ENCODE results near the gene PRR5L. TPM values are rescaled to one million over a fixed set of nuclear protein-coding genes. Genes with fewer than 3 reads are reported as not detected.

PRR5L gene
- total and polyA plus RNA-seq, 4 donors = 28.4 to 30.6 (median 29.7) TPM

GRCh38 chr11:36361472-36361871 lies 65.4 kb downstream of the PRR5L start:
- no CpG with 5 or more reads among the region's 1 CpG for WGBS (ENCODE audit: insufficient coverage)
- H3K4me1 ChIP-seq (ENCODE audit: control insufficient read depth, insufficient read depth, low read length) = peaks cover 8% of the 10 kb centered on the region
- no peaks in the 10 kb centered on the region for H3K9me3 ChIP-seq (ENCODE audit: control insufficient read depth, insufficient read depth, low read length)
- peak overlapping the region; percentile 2 for H3K27ac ChIP-seq (ENCODE audit: low read depth, low read length)
- H3K4me3 ChIP-seq (ENCODE audit: low read depth, low read length) = no peak overlapping the region
- no peaks in the 10 kb centered on the region for H3K27me3 ChIP-seq (ENCODE audit: control insufficient read depth, insufficient read depth, low read length)
- no peaks in the 10 kb centered on the region for H3K36me3 ChIP-seq (ENCODE audit: control insufficient read depth, insufficient read depth, low read length)
- DNase-seq (ENCODE audit: low read depth in 4 of 6, low spot score in 6 of 6) = no peak

GRCh38 chr11:36361901-36362391 lies 65.9 kb downstream of the PRR5L start:
- H3K27me3 ChIP-seq (ENCODE audit: control insufficient read depth, insufficient read depth, low read length) = no peaks in the 10 kb centered on the region
- 41% methylated on average over 6 of the region's 11 CpGs for WGBS (ENCODE audit: insufficient coverage)
- H3K4me3 ChIP-seq (ENCODE audit: low read depth, low read length) = peak overlapping the region; percentile 5
- DNase-seq (ENCODE audit: low read depth in 4 of 6, low spot score in 6 of 6) = peak in 1 of 6 donors; percentile 52
- peaks cover 8% of the 10 kb centered on the region for H3K4me1 ChIP-seq (ENCODE audit: control insufficient read depth, insufficient read depth, low read length)
- H3K36me3 ChIP-seq (ENCODE audit: control insufficient read depth, insufficient read depth, low read length) = no peaks in the 10 kb centered on the region
- H3K9me3 ChIP-seq (ENCODE audit: control insufficient read depth, insufficient read depth, low read length) = no peaks in the 10 kb centered on the region
- H3K27ac ChIP-seq (ENCODE audit: low read depth, low read length) = peak overlapping the region; percentile 2

- H3K4me1 ChIP-seq (ENCODE audit: control insufficient read depth, insufficient read depth, low read length) = peaks cover 8% of the 10 kb centered on the region
- H3K9me3 ChIP-seq (ENCODE audit: control insufficient read depth, insufficient read depth, low read length) = no peaks in the 10 kb centered on the region
- no peak for DNase-seq (ENCODE audit: low read depth in 4 of 6, low spot score in 6 of 6)
- H3K4me3 ChIP-seq (ENCODE audit: low read depth, low read length) = no peak overlapping the region
- H3K27ac ChIP-seq (ENCODE audit: low read depth, low read length) = no peak overlapping the region
- H3K36me3 ChIP-seq (ENCODE audit: control insufficient read depth, insufficient read depth, low read length) = no peaks in the 10 kb centered on the region
- 76% methylated on average over 3 of the region's 4 CpGs for WGBS (ENCODE audit: insufficient coverage)
- no peaks in the 10 kb centered on the region for H3K27me3 ChIP-seq (ENCODE audit: control insufficient read depth, insufficient read depth, low read length)
These were observed 66.8 kb downstream of the PRR5L start for GRCh38 chr11:36362902-36363301.

- Histone ChIP-seq H3K4me1 (ENCODE audit: control insufficient read depth, insufficient read depth, low read length) (peaks cover 8% of the 10 kb centered on the region), H3K36me3 (ENCODE audit: control insufficient read depth, insufficient read depth, low read length) (no peaks in the 10 kb centered on the region), H3K4me3 (ENCODE audit: low read depth, low read length) (no peak overlapping the region), H3K27ac (ENCODE audit: low read depth, low read length) (no peak overlapping the region), H3K27me3 (ENCODE audit: control insufficient read depth, insufficient read depth, low read length) (no peaks in the 10 kb centered on the region), H3K9me3 (ENCODE audit: control insufficient read depth, insufficient read depth, low read length) (no peaks in the 10 kb centered on the region)
- WGBS (ENCODE audit: insufficient coverage) = 39% methylated on average over 3 of the region's 5 CpGs
- no peak for DNase-seq (ENCODE audit: low read depth in 4 of 6, low spot score in 6 of 6)
These were observed 67.5 kb downstream of the PRR5L start for GRCh38 chr11:36363361-36364268.

- Histone ChIP-seq H3K4me1 (ENCODE audit: control insufficient read depth, insufficient read depth, low read length) (peaks cover 8% of the 10 kb centered on the region), H3K27ac (ENCODE audit: low read depth, low read length) (no peak overlapping the region), H3K9me3 (ENCODE audit: control insufficient read depth, insufficient read depth, low read length) (no peaks in the 10 kb centered on the region), H3K27me3 (ENCODE audit: control insufficient read depth, insufficient read depth, low read length) (no peaks in the 10 kb centered on the region), H3K4me3 (ENCODE audit: low read depth, low read length) (no peak overlapping the region), H3K36me3 (ENCODE audit: control insufficient read depth, insufficient read depth, low read length) (no peaks in the 10 kb centered on the region)
- peak in 1 of 6 donors; percentile 82 for DNase-seq (ENCODE audit: low read depth in 4 of 6, low spot score in 6 of 6)
- no CpG with 5 or more reads among the region's 10 CpGs for WGBS (ENCODE audit: insufficient coverage)
These were observed 68.7 kb downstream of the PRR5L start for GRCh38 chr11:36364551-36365325.

- no peaks in the 10 kb centered on the region for H3K27me3 ChIP-seq (ENCODE audit: control insufficient read depth, insufficient read depth, low read length)
- no peaks in the 10 kb centered on the region for H3K9me3 ChIP-seq (ENCODE audit: control insufficient read depth, insufficient read depth, low read length)
- no peaks in the 10 kb centered on the region for H3K36me3 ChIP-seq (ENCODE audit: control insufficient read depth, insufficient read depth, low read length)
- H3K4me1 ChIP-seq (ENCODE audit: control insufficient read depth, insufficient read depth, low read length) = peaks cover 8% of the 10 kb centered on the region
- no peak overlapping the region for H3K27ac ChIP-seq (ENCODE audit: low read depth, low read length)
- no peak overlapping the region for H3K4me3 ChIP-seq (ENCODE audit: low read depth, low read length)
- DNase-seq (ENCODE audit: low read depth in 4 of 6, low spot score in 6 of 6) = no peak
These were observed 69.8 kb downstream of the PRR5L start for GRCh38 chr11:36365907-36366306.

- Histone ChIP-seq H3K9me3 (ENCODE audit: control insufficient read depth, insufficient read depth, low read length) (no peaks in the 10 kb centered on the region), H3K4me1 (ENCODE audit: control insufficient read depth, insufficient read depth, low read length) (peaks cover 3% of the 10 kb centered on the region), H3K27me3 (ENCODE audit: control insufficient read depth, insufficient read depth, low read length) (no peaks in the 10 kb centered on the region), H3K4me3 (ENCODE audit: low read depth, low read length) (no peak overlapping the region), H3K27ac (ENCODE audit: low read depth, low read length) (no peak overlapping the region), H3K36me3 (ENCODE audit: control insufficient read depth, insufficient read depth, low read length) (no peaks in the 10 kb centered on the region)
- 82% methylated on average over 6 of the region's 9 CpGs for WGBS (ENCODE audit: insufficient coverage)
- no peak for DNase-seq (ENCODE audit: low read depth in 4 of 6, low spot score in 6 of 6)
These were observed 72.0 kb downstream of the PRR5L start for GRCh38 chr11:36367806-36368680.

GRCh38 chr11:36371181-36371580 lies 75.1 kb downstream of the PRR5L start:
- no peaks in the 10 kb centered on the region for H3K36me3 ChIP-seq (ENCODE audit: control insufficient read depth, insufficient read depth, low read length)
- no peaks in the 10 kb centered on the region for H3K9me3 ChIP-seq (ENCODE audit: control insufficient read depth, insufficient read depth, low read length)
- peaks cover 4% of the 10 kb centered on the region for H3K27me3 ChIP-seq (ENCODE audit: control insufficient read depth, insufficient read depth, low read length)
- H3K4me3 ChIP-seq (ENCODE audit: low read depth, low read length) = no peak overlapping the region
- H3K27ac ChIP-seq (ENCODE audit: low read depth, low read length) = no peak overlapping the region
- DNase-seq (ENCODE audit: low read depth in 4 of 6, low spot score in 6 of 6) = no peak
- peaks cover 4% of the 10 kb centered on the region for H3K4me1 ChIP-seq (ENCODE audit: control insufficient read depth, insufficient read depth, low read length)
- WGBS (ENCODE audit: insufficient coverage) = no CpG with 5 or more reads among the region's 2 CpGs

- H3K36me3 ChIP-seq (ENCODE audit: control insufficient read depth, insufficient read depth, low read length) = no peaks in the 10 kb centered on the region
These were observed 75.5 kb downstream of the PRR5L start for GRCh38 chr11:36371590-36371989.

More at GRCh38 chr11:36371590-36371989, 75.5 kb downstream of the PRR5L start:
- DNase-seq (ENCODE audit: low read depth in 4 of 6, low spot score in 6 of 6) = no peak
- Histone ChIP-seq H3K27me3 (ENCODE audit: control insufficient read depth, insufficient read depth, low read length) (peaks cover 9% of the 10 kb centered on the region), H3K4me3 (ENCODE audit: low read depth, low read length) (no peak overlapping the region), H3K9me3 (ENCODE audit: control insufficient read depth, insufficient read depth, low read length) (no peaks in the 10 kb centered on the region), H3K4me1 (ENCODE audit: control insufficient read depth, insufficient read depth, low read length) (peaks cover 8% of the 10 kb centered on the region), H3K27ac (ENCODE audit: low read depth, low read length) (no peak overlapping the region)
- WGBS (ENCODE audit: insufficient coverage) = 89% methylated on average over 6 of the region's 7 CpGs

All from spinal cord (tissue), 10 donors.